ENCODE data around the gene TCF7L2. TPM values are rescaled to one million over a fixed set of nuclear protein-coding genes. Genes with fewer than 3 reads are reported as not detected.

TCF7L2 gene
- total RNA-seq, 1 donor from 2014 or later = 109 TPM

DNA sequence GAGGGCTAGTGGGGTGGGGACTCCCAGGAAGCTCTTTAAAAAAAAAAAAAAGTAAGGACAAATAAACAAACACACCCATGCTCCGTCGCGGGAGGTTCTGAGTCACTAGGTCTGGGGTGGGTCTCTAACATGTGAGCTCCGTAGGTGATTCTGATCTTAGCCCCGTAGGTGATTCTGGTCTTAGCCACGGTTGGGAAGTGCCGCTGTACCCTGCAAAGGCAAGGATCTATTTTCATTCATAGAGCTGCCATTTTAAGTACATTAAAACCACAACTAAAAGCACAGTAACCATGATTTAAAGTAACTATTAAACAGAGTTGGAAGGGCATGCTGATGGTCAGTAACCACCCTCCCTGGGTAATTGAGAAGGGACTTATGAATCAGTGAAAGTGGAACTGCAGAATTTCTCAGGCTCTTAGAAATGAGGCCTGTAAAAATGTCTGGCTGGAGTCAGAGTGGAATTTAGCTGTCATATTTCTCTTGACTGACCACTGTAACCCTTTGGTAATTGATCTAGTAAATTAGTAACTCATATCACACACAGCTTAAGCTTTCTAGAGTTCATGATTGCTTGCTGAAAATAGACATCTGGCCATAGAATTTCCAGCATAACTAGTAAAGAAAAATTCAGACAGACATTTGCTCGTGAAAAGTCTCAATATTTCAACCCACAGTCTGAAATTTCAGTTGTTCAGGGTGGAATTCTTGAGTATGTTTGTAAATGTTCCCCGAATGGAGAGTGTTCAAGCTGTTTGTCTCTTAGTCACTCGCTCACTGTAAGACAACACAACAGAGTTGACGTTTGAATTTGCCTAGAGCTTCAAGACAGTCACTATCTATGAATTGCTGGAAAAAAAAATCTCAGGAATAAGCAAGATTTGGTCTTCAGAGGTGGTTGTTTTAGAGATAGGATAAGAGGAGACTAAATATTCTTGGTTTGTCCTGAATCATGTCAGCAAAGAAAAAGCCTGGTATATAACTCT lies 34.2 kb upstream of the TCF7L2 start:
- H3K9me3 Mint-ChIP-seq (ENCODE audit: low read depth) = no peaks in the 10 kb centered on the region
- H3K36me3 Mint-ChIP-seq (ENCODE audit: insufficient read depth) = no peaks in the 10 kb centered on the region
- peak overlapping the region; percentile 30 for H3K27ac Mint-ChIP-seq
- H3K4me3 Mint-ChIP-seq (ENCODE audit: low read depth) = no peak overlapping the region
- DNase-seq (ENCODE audit: low spot score, unreplicated experiment) = no peak
- H3K4me1 Mint-ChIP-seq (ENCODE audit: low read depth) = peaks cover 15% of the 10 kb centered on the region
- TF ChIP-seq, protein P1, sequence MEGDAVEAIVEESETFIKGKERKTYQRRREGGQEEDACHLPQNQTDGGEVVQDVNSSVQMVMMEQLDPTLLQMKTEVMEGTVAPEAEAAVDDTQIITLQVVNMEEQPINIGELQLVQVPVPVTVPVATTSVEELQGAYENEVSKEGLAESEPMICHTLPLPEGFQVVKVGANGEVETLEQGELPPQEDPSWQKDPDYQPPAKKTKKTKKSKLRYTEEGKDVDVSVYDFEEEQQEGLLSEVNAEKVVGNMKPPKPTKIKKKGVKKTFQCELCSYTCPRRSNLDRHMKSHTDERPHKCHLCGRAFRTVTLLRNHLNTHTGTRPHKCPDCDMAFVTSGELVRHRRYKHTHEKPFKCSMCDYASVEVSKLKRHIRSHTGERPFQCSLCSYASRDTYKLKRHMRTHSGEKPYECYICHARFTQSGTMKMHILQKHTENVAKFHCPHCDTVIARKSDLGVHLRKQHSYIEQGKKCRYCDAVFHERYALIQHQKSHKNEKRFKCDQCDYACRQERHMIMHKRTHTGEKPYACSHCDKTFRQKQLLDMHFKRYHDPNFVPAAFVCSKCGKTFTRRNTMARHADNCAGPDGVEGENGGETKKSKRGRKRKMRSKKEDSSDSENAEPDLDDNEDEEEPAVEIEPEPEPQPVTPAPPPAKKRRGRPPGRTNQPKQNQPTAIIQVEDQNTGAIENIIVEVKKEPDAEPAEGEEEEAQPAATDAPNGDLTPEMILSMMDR (IDR thresholded peaks at IDR 0.05; ENCODE audit: unreplicated experiment) = no peak
- no peaks in the 10 kb centered on the region for H3K27me3 Mint-ChIP-seq

DNA sequence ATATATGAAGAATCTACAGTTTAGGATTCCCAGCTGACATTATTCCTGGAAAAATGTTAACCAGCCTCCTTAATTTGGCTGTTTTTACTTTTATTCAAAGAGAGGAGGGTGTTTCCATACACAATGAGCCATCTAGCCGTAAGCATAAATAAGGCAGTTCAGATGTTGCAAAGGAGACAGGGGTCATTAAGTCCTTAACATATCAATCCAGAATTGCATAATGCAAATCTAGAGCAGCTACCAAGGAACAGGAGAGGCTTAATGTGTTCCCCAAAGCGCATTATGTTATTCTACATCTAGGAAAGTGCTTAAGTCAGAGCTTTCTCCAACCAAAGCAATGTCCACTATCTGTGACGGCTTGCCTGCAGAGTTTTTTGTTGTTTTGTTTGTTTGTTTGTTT lies 32.4 kb upstream of the TCF7L2 start:
- TF ChIP-seq, protein P1 (IDR thresholded peaks at IDR 0.05; ENCODE audit: unreplicated experiment) = no peak
- Mint-ChIP-seq H3K4me3 (ENCODE audit: low read depth) (no peak overlapping the region), H3K9me3 (ENCODE audit: low read depth) (no peaks in the 10 kb centered on the region), H3K36me3 (ENCODE audit: insufficient read depth) (no peaks in the 10 kb centered on the region), H3K27me3 (no peaks in the 10 kb centered on the region), H3K27ac (no peak overlapping the region), H3K4me1 (ENCODE audit: low read depth) (peaks cover 15% of the 10 kb centered on the region)
- no peak for DNase-seq (ENCODE audit: low spot score, unreplicated experiment)

DNA sequence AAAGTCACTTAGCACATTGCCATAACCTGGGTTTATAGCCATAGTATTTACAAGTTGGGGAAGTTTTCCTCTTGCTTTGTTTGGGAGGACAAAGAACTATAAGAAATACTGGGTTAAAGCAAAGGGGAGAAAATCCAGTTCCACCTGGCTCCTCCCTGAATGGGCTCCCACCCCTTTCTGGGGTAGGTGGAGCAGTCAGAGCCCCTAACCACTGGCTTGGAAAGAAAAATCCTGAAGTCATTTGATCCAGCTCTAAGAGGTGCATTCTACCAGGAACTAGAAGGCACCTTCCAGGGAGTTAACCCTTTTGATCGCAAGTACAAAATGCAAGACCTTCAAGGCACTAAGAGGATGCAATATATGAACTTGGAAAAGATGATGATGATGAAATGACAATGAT lies 31.3 kb upstream of the TCF7L2 start:
- Mint-ChIP-seq H3K9me3 (ENCODE audit: low read depth) (no peaks in the 10 kb centered on the region), H3K27me3 (no peaks in the 10 kb centered on the region)

DNA sequence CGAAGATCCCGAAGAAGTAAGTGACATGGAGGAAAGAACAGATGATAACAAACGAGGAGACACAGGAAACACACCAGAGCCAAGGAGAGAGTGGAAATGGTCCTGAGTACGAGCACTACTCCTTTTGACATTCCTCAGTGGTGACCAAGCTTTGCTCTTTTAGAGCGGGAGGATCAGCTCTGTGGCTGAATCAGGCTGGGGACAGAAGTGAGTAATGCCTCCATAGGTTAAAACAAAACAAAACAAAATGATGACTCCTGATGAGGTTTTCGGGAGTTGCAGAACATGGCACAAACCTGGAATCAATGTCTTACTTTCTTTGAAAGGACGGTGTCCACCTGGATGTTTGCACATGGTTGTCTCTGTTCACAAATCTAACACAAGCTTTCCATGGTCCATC lies 30.3 kb upstream of the TCF7L2 start:
- Mint-ChIP-seq H3K4me3 (ENCODE audit: low read depth) (no peak overlapping the region), H3K27me3 (no peaks in the 10 kb centered on the region), H3K27ac (no peak overlapping the region), H3K9me3 (ENCODE audit: low read depth) (no peaks in the 10 kb centered on the region), H3K36me3 (ENCODE audit: insufficient read depth) (no peaks in the 10 kb centered on the region), H3K4me1 (ENCODE audit: low read depth) (peaks cover 14% of the 10 kb centered on the region)
- no peak for DNase-seq (ENCODE audit: low spot score, unreplicated experiment)
- TF ChIP-seq, protein P1 (IDR thresholded peaks at IDR 0.05; ENCODE audit: unreplicated experiment) = no peak

More for the DNA sequence above, 31.3 kb upstream of the TCF7L2 start:
- TF ChIP-seq, protein P1 (IDR thresholded peaks at IDR 0.05; ENCODE audit: unreplicated experiment) = no peak
- H3K27ac Mint-ChIP-seq = no peak overlapping the region
- H3K4me3 Mint-ChIP-seq (ENCODE audit: low read depth) = no peak overlapping the region
- H3K4me1 Mint-ChIP-seq (ENCODE audit: low read depth) = peaks cover 15% of the 10 kb centered on the region
- no peak for DNase-seq (ENCODE audit: low spot score, unreplicated experiment)
- no peaks in the 10 kb centered on the region for H3K36me3 Mint-ChIP-seq (ENCODE audit: insufficient read depth)

DNA sequence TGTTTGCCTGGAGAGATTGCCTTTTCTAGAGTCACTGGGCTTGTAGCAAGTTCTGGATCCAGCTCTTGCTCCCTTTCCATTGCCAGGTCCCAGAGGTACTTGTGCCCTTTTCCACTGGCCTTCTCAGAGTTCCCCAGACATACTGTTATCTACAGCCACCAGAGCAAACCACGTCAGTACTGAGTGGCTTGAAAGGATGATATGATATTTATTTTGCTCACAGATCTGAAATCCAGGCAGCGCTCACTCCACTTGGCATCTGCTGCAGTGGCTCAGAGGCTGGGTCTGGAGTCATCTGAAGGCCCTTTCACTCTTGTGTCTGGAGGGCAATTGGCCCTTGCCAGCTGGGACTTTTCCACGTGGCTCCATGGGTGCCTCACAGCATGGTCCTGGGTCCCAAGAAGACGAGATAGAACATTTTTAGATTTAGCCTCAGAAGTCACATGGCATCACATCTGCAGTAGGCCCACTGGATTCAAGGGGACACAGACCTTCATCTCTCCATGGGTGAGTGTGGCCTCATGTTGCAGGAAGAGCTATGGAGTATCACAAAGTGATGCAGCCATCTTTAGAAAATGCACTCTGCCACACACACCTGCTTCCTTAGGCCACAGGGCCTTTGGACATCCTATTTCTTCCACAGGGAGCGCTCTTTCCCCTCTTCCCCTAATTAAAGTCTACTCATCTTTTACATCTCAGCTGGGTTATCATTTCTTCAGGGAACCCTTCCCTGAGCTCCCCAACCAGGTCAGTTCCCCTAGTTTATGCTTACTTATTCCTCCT lies 22.9 kb upstream of the TCF7L2 start:
- no peaks in the 10 kb centered on the region for H3K27me3 Mint-ChIP-seq
- TF ChIP-seq, protein P1 (IDR thresholded peaks at IDR 0.05; ENCODE audit: unreplicated experiment) = no peak
- DNase-seq (ENCODE audit: low spot score, unreplicated experiment) = no peak
- no peak overlapping the region for H3K27ac Mint-ChIP-seq
- no peak overlapping the region for H3K4me3 Mint-ChIP-seq (ENCODE audit: low read depth)
- peaks cover 2% of the 10 kb centered on the region for H3K4me1 Mint-ChIP-seq (ENCODE audit: low read depth)
- H3K36me3 Mint-ChIP-seq (ENCODE audit: insufficient read depth) = no peaks in the 10 kb centered on the region
- H3K9me3 Mint-ChIP-seq (ENCODE audit: low read depth) = no peaks in the 10 kb centered on the region
